ENCODE data around the gene PRUNE1.
A peak's percentile ranks its signal among the peaks of the same experiment; 100 is the strongest.

Gene PRUNE1

DNA sequence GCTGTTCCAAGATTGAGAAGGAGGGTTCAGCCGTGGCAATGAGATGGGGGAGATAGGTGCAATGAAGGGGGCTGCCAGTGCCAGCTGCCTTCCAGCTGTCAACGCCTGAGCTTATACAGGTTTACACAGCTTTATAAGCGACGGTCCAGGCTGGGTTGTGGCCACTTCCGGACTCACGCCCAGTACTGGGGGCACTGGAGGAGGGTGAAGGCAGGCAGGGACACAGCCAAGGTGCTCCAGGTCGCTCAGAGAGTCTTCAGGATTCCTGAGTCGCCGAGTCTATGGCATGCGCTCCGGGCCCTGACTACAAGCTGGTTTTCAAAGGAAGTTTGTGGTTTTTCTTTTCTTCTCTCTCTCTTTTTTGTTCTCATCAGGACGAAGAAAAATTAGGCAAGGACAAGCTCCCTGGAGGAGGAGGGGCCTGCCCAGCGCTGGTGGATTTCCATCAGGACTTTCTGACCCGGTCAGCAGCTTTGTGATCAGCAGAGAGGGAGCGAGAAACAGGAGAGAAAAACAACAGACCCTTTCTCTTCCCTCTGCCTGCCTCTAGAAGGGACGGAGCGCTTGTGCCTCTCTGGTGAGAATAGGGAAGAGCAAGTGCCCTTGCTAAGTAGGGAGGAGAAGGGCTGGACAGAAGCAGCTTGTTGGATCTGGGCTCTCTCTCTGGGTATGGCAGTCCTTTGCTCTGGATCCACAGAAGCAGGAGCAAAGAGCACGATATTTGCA, 1.8 kb upstream of the PRUNE1 start, which contains the start of gene MINDY1:
TSS of gene MINDY1 (minus strand) at position 576 of the 726 bp plus-strand sequence. CDS start 4,285 bp downstream, outside the sequence.
- no peaks in the 10 kb centered on the region for H3K9me3 ChIP-seq (ENCODE audit: control insufficient read depth in 2 of 2, low read length in 2 of 2)
- H3K27ac ChIP-seq (ENCODE audit: low read depth in 2 of 2, low read length in 2 of 2) = peak within 1 kb of the TSS; percentile 88 to 93
- peaks cover 11 to 12% of the 10 kb centered on the region in 2 donors for H3K36me3 ChIP-seq (ENCODE audit: control insufficient read depth in 2 of 2, insufficient read depth in 2 of 2, low read length in 2 of 2)
- H3K4me3 ChIP-seq (ENCODE audit: low read length in 2 of 2) = peak within 1 kb of the TSS; percentile 84 to 90
- peak within 1 kb of the TSS; percentile 87 to 94 for H3K9ac ChIP-seq (ENCODE audit: low read depth in 1 of 2, low read length in 2 of 2)
- H3K27me3 ChIP-seq (ENCODE audit: control insufficient read depth in 2 of 2, insufficient read depth in 2 of 2, low read length in 2 of 2) = no peaks in the 10 kb centered on the region
- H3K4me1 ChIP-seq (ENCODE audit: control insufficient read depth in 2 of 2, insufficient read depth in 2 of 2, low read length in 2 of 2) = peaks cover 39 to 40% of the 10 kb centered on the region in 2 donors

DNA sequence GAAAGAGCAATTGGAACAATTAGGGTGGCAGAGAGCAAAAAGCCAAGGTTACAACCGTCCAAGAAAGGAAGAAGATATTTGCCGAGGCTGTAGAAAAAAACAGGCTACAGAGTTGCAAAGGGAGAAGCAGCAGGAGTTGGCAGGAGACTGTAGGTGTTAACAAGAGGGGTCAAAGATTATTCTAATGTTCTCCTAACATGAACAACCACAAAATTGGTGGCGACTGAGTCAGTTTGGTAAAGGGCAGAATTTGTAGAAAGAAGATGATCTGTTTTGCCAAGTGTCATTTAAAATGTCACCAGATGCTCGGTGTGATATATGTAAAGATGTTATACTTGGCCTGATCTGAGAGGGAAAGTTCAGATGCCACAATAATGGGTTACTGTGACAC, 401 bp upstream of the PRUNE1 start:
- H3K36me3 ChIP-seq (ENCODE audit: control insufficient read depth in 2 of 2, insufficient read depth in 2 of 2, low read length in 2 of 2) = no peaks in the 10 kb centered on the region
- H3K27ac ChIP-seq (ENCODE audit: low read depth in 2 of 2, low read length in 2 of 2) = peak overlapping the region; percentile 88 to 93
- H3K9ac ChIP-seq (ENCODE audit: low read depth in 1 of 2, low read length in 2 of 2) = peak overlapping the region; percentile 41 to 60
- H3K27me3 ChIP-seq (ENCODE audit: control insufficient read depth in 2 of 2, insufficient read depth in 2 of 2, low read length in 2 of 2) = no peaks in the 10 kb centered on the region
- H3K4me1 ChIP-seq (ENCODE audit: control insufficient read depth in 2 of 2, insufficient read depth in 2 of 2, low read length in 2 of 2) = peaks cover 41 to 46% of the 10 kb centered on the region in 2 donors
- no peaks in the 10 kb centered on the region for H3K9me3 ChIP-seq (ENCODE audit: control insufficient read depth in 2 of 2, low read length in 2 of 2)
- H3K4me3 ChIP-seq (ENCODE audit: low read length in 2 of 2) = peak overlapping the region; percentile 84 to 90

DNA sequence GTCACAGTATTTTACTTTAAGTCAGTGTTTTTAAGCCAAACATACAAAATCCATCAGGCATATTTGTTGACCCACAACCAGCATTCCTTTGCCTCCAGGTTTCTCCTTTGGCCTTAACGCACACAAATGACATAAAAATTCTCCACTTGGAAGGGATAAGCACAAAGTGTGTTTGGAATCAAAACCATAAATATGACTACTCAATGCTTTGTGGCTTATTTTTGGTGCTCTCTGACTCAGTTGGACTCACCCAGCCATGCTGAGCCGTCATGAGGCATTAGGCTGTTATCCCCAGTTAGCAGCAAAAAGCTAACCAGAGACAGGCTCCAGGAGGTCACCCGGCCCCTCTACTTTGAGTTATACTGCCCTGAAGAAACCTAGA, 948 bp downstream of the PRUNE1 start:
- Histone ChIP-seq H3K36me3 (ENCODE audit: control insufficient read depth in 2 of 2, insufficient read depth in 2 of 2, low read length in 2 of 2) (no peaks in the 10 kb centered on the region), H3K27me3 (ENCODE audit: control insufficient read depth in 2 of 2, insufficient read depth in 2 of 2, low read length in 2 of 2) (no peaks in the 10 kb centered on the region), H3K9me3 (ENCODE audit: control insufficient read depth in 2 of 2, low read length in 2 of 2) (no peaks in the 10 kb centered on the region), H3K4me1 (ENCODE audit: control insufficient read depth in 2 of 2, insufficient read depth in 2 of 2, low read length in 2 of 2) (peaks cover 43 to 49% of the 10 kb centered on the region in 2 donors), H3K9ac (ENCODE audit: low read depth in 1 of 2, low read length in 2 of 2) (peak overlapping the region; percentile 90 to 92), H3K4me3 (ENCODE audit: low read length in 2 of 2) (peak overlapping the region; percentile 84 to 90), H3K27ac (ENCODE audit: low read depth in 2 of 2, low read length in 2 of 2) (peak overlapping the region; percentile 87 to 88)

DNA sequence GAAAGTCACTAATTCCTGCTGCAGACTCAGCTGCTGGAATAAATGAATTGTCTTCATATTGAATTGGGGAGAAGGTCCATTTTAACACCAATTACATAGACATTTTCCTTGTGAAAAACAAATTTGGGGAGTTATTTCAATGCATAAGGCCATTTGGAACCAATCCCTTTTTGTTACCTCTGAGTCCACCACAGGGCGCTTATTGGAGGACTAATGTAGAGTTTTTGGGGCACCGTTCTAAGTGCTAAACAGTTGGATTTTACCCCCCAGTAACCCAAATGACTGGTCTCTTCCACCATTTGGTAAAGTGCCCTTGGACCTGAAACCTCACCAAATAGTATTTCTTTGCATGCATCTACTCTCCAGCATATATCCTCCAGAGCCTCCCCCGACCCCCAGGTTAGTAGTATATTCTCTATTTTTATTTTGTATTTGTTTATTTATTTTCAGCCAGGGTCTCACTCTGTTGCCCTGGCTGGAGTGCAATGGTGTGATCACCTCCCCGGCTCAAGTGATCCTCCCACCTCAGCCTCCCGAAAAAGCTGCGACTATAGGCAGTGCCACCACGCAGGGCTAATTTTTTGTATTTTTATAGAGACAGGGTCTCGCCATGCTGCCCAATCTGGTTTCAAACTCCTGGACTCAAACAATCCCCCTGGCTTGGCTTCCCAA, 1.6 kb downstream of the PRUNE1 start:
- Histone ChIP-seq H3K9me3 (ENCODE audit: control insufficient read depth in 2 of 2, low read length in 2 of 2) (no peaks in the 10 kb centered on the region), H3K27me3 (ENCODE audit: control insufficient read depth in 2 of 2, insufficient read depth in 2 of 2, low read length in 2 of 2) (no peaks in the 10 kb centered on the region), H3K9ac (ENCODE audit: low read depth in 1 of 2, low read length in 2 of 2) (peak overlapping the region; percentile 90 to 92), H3K4me3 (ENCODE audit: low read length in 2 of 2) (peak overlapping the region; percentile 84 to 90), H3K27ac (ENCODE audit: low read depth in 2 of 2, low read length in 2 of 2) (peak overlapping the region in 1 of 2 donors; percentile 88), H3K36me3 (ENCODE audit: control insufficient read depth in 2 of 2, insufficient read depth in 2 of 2, low read length in 2 of 2) (no peaks in the 10 kb centered on the region), H3K4me1 (ENCODE audit: control insufficient read depth in 2 of 2, insufficient read depth in 2 of 2, low read length in 2 of 2) (peaks cover 42 to 50% of the 10 kb centered on the region in 2 donors)

DNA sequence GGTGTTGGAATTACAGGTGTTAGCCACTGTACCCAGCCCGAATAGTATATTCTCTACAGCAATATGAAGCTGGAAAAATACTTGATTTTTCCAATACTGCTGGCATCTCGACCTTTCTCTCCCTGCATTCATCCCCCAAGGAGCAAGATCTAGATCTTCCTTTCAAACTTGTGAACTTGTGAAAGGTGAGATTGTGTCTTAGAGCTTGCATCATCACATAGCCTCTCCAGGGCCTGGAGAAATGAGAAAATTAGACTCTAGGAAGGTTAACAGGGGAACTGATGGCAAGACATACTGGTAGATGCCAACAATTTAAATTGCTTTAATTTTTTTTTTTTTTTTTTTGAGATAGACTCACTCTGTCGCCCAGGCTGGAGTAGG, 2.1 kb downstream of the PRUNE1 start:
- Histone ChIP-seq H3K27me3 (ENCODE audit: control insufficient read depth in 2 of 2, insufficient read depth in 2 of 2, low read length in 2 of 2) (no peaks in the 10 kb centered on the region), H3K9ac (ENCODE audit: low read depth in 1 of 2, low read length in 2 of 2) (no peak overlapping the region), H3K4me3 (ENCODE audit: low read length in 2 of 2) (no peak overlapping the region), H3K27ac (ENCODE audit: low read depth in 2 of 2, low read length in 2 of 2) (no peak overlapping the region), H3K36me3 (ENCODE audit: control insufficient read depth in 2 of 2, insufficient read depth in 2 of 2, low read length in 2 of 2) (no peaks in the 10 kb centered on the region), H3K9me3 (ENCODE audit: control insufficient read depth in 2 of 2, low read length in 2 of 2) (no peaks in the 10 kb centered on the region), H3K4me1 (ENCODE audit: control insufficient read depth in 2 of 2, insufficient read depth in 2 of 2, low read length in 2 of 2) (peaks cover 39 to 50% of the 10 kb centered on the region in 2 donors)

DNA sequence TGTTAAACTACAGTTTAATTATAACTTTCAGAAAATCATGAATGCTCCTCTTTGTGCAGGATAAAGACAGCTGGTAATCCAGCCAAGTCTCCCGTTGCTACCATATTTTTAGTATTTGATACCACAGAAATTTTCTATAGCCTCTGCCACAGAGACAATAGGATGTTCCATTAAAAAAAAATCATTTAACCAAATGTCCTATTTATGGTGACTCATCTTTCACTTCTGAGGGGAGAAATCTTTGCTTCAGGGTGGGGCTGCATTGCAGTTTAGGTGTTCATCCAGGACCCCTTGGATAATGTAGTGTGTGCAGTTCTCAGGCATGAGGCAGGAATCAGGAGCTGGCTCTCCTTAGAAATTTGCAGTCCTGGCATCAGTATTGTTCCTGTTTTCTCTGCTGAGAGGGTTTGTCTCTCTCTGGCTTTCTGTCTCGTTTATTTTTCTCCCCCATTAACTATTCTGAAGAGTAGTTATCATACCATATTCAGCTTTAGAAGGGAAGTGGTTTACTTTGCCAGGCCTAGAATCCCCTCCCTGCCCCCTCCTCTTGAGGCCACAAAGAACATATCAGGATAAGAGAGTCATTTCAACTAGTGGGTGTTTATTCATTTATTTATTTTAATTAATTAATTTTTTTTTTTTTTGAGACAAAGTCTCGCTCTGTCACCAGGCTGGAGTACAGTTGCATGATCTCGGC, 3.1 kb downstream of the PRUNE1 start:
- peak overlapping the region in 1 of 2 donors; percentile 9 for H3K27ac ChIP-seq (ENCODE audit: low read depth in 2 of 2, low read length in 2 of 2)
- no peak overlapping the region for H3K4me3 ChIP-seq (ENCODE audit: low read length in 2 of 2)
- no peak overlapping the region for H3K9ac ChIP-seq (ENCODE audit: low read depth in 1 of 2, low read length in 2 of 2)
- peaks cover 35 to 41% of the 10 kb centered on the region in 2 donors for H3K4me1 ChIP-seq (ENCODE audit: control insufficient read depth in 2 of 2, insufficient read depth in 2 of 2, low read length in 2 of 2)
- H3K9me3 ChIP-seq (ENCODE audit: control insufficient read depth in 2 of 2, low read length in 2 of 2) = no peaks in the 10 kb centered on the region
- H3K36me3 ChIP-seq (ENCODE audit: control insufficient read depth in 2 of 2, insufficient read depth in 2 of 2, low read length in 2 of 2) = no peaks in the 10 kb centered on the region
- no peaks in the 10 kb centered on the region for H3K27me3 ChIP-seq (ENCODE audit: control insufficient read depth in 2 of 2, insufficient read depth in 2 of 2, low read length in 2 of 2)

DNA sequence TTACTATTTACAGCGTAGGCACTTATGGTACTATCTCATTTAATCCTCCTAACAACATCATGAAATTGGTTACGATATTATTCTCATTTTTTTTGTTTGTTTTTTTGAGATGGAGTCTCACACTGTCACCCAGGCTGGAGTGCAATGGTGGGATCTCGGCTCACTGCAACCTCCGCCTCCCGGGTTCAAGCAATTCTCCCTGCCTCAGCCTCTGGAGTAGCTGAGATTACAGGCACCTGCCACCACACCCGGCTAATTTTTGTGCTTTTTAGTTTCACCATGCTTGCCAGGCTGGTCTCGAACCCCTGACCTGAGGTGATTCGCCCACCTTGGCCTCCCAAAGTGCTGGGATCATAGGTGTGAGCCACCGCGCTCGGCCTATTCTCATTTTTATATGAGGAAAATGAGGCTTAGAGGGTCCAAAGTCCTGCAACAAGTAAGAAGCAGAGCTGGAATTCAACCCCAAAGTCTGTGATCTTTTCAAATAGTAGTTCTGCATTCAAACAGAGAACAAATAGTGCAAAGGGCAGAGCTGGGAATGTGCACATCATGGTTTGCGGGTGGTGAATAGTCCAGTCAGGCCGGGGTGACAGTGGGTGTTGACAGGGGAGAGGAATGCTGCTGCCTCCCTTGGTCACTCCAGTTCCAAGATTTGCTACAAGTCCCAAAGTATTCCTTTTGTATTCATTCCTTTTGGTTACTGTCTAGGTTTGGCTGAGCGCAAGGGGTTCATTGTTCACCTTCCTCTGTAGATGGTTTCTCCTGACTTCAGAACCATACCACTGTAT, 4.6 kb downstream of the PRUNE1 start:
- H3K36me3 ChIP-seq (ENCODE audit: control insufficient read depth in 2 of 2, insufficient read depth in 2 of 2, low read length in 2 of 2) = no peaks in the 10 kb centered on the region
- peak overlapping the region; percentile 1 to 27 for H3K4me3 ChIP-seq (ENCODE audit: low read length in 2 of 2)
- peaks cover 28 to 30% of the 10 kb centered on the region in 2 donors for H3K4me1 ChIP-seq (ENCODE audit: control insufficient read depth in 2 of 2, insufficient read depth in 2 of 2, low read length in 2 of 2)
- H3K9me3 ChIP-seq (ENCODE audit: control insufficient read depth in 2 of 2, low read length in 2 of 2) = no peaks in the 10 kb centered on the region
- H3K9ac ChIP-seq (ENCODE audit: low read depth in 1 of 2, low read length in 2 of 2) = no peak overlapping the region
- H3K27ac ChIP-seq (ENCODE audit: low read depth in 2 of 2, low read length in 2 of 2) = peak overlapping the region; percentile 62 to 63
- no peaks in the 10 kb centered on the region for H3K27me3 ChIP-seq (ENCODE audit: control insufficient read depth in 2 of 2, insufficient read depth in 2 of 2, low read length in 2 of 2)

DNA sequence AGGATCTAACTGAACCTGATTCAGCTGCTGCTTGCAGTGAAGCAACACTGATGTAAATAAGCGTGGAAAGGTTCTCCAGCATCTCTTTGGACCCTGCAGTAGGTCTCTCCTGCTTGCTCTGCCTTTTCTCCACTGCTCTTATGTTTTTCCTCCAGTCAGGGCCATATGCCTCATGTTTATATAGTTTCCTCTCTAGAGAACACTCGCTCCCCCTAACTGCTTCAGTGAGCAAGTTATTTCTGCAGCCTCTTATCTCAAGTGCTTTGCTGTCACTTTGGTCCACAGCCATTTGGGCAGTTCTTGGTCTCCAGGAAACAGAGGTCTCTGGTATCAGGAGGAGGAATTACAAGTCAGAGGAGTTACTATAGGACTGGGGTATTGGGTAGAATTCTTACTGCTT, 5.3 kb downstream of the PRUNE1 start:
- H3K4me3 ChIP-seq (ENCODE audit: low read length in 2 of 2) = peak overlapping the region; percentile 1 to 27
- H3K4me1 ChIP-seq (ENCODE audit: control insufficient read depth in 2 of 2, insufficient read depth in 2 of 2, low read length in 2 of 2) = peaks cover 28 to 30% of the 10 kb centered on the region in 2 donors
- H3K9me3 ChIP-seq (ENCODE audit: control insufficient read depth in 2 of 2, low read length in 2 of 2) = no peaks in the 10 kb centered on the region
- H3K9ac ChIP-seq (ENCODE audit: low read depth in 1 of 2, low read length in 2 of 2) = no peak overlapping the region
- peaks cover 0 to 5% of the 10 kb centered on the region in 2 donors for H3K36me3 ChIP-seq (ENCODE audit: control insufficient read depth in 2 of 2, insufficient read depth in 2 of 2, low read length in 2 of 2)
- H3K27me3 ChIP-seq (ENCODE audit: control insufficient read depth in 2 of 2, insufficient read depth in 2 of 2, low read length in 2 of 2) = no peaks in the 10 kb centered on the region
- peak overlapping the region; percentile 62 to 63 for H3K27ac ChIP-seq (ENCODE audit: low read depth in 2 of 2, low read length in 2 of 2)

DNA sequence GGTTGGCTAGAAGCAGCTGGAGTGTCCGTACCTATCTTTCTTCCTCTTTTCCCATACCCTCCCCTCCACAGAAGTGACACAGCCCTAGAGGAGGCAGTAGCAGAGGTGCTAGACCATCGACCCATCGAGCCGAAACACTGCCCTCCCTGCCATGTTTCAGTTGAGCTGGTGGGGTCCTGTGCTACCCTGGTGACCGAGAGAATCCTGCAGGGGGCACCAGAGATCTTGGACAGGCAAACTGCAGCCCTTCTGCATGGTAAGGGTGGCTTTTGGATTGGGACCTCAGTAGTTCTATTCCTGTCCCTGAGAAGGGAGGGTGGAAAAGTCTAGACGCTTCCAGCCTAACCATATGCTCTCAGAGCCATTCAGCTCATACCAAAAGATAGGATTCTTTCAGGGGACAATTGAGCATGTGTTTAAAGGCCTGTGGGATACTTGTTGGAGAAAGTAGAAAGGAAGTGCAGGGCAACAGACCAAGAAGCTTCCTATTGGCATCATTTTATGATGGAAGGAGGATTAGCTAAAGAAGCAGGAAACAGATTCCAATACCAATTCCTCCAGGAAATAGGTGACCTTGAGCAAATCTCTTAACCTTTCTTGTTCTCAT, 16.4 kb downstream of the PRUNE1 start:
- H3K27ac ChIP-seq (ENCODE audit: low read depth in 2 of 2, low read length in 2 of 2) = no peak overlapping the region
- H3K4me1 ChIP-seq (ENCODE audit: control insufficient read depth in 2 of 2, insufficient read depth in 2 of 2, low read length in 2 of 2) = no peaks in the 10 kb centered on the region
- H3K27me3 ChIP-seq (ENCODE audit: control insufficient read depth in 2 of 2, insufficient read depth in 2 of 2, low read length in 2 of 2) = no peaks in the 10 kb centered on the region
- H3K4me3 ChIP-seq (ENCODE audit: low read length in 2 of 2) = no peak overlapping the region
- no peaks in the 10 kb centered on the region for H3K9me3 ChIP-seq (ENCODE audit: control insufficient read depth in 2 of 2, low read length in 2 of 2)
- H3K9ac ChIP-seq (ENCODE audit: low read depth in 1 of 2, low read length in 2 of 2) = no peak overlapping the region
- H3K36me3 ChIP-seq (ENCODE audit: control insufficient read depth in 2 of 2, insufficient read depth in 2 of 2, low read length in 2 of 2) = peaks cover 14 to 26% of the 10 kb centered on the region in 2 donors
